Brain microvascular endothelial cell (primary cell): ENCODE data around the gene POLR1E.

ENCODE experiments used
- DNase-seq: peaks from one replicate; pipeline ENCODE4 v3.0.0-alpha.2; 2020
- H3K27ac ChIP-seq: fragments of 250-450 bp; sonication (Bioruptor Pico); 2 replicates; pipeline ENCODE4 v1.5.1; 2020; ENCODE audit warnings: mild to moderate bottlenecking, moderate library complexity
- H3K27me3 ChIP-seq: fragments of 250-450 bp; sonication (Bioruptor Pico); replicated peaks from 2 replicates; pipeline ENCODE4 v1.5.1; 2020; ENCODE audit warnings: mild to moderate bottlenecking
- H3K36me3 ChIP-seq: fragments of 250-450 bp; sonication (Bioruptor Pico); replicated peaks from 2 replicates; pipeline ENCODE4 v1.5.1; 2020; ENCODE audit warnings: mild to moderate bottlenecking
- H3K4me3 ChIP-seq: 2 replicates; pipeline ENCODE4 v1.5.1; 2011; ENCODE audit warnings: low read depth, mild to moderate bottlenecking, control low read depth, low read length, moderate library complexity
- in situ Hi-C: cut with HindIII; loops from 2 replicates; pipeline ENCODE4 v1.10.0; 2017; ENCODE audit warnings: low sequenced_read_pairs, low pct_ligation_motif_present
- TF ChIP-seq, protein P1 (sequence below): IDR thresholded peaks from 2 replicates; pipeline ENCODE4 v1.5.1; 2011; ENCODE audit warnings: low read depth, mild to moderate bottlenecking, moderate library complexity, low read length, control low read depth, inconsistent platforms; ENCODE audit errors: missing control alignments

POLR1E gene

DNA sequence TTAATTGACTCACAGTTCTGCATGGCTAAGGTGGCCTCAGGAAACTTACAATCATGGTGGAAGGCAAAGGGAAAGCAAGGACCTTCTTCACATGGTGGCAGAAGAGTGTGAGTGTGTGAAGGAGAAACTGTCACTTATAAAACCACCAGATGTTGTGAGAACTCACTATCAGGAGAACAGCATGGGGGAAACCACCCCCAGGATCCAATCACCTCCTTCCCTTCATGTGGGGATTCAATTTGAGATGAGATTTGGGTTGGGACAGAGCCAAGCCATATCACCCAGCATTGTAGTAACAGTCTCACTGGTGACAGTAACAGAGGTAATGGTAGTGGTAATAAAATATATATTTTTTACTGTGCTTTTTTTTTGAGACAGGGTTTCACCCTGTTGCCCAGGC is 38.6 kb upstream of the POLR1E start:
- Histone ChIP-seq H3K27ac (no peak overlapping the region), H3K36me3 (peaks cover 6% of the 10 kb centered on the region), H3K4me3 (no peak overlapping the region), H3K27me3 (no peaks in the 10 kb centered on the region)
- TF ChIP-seq, protein P1, sequence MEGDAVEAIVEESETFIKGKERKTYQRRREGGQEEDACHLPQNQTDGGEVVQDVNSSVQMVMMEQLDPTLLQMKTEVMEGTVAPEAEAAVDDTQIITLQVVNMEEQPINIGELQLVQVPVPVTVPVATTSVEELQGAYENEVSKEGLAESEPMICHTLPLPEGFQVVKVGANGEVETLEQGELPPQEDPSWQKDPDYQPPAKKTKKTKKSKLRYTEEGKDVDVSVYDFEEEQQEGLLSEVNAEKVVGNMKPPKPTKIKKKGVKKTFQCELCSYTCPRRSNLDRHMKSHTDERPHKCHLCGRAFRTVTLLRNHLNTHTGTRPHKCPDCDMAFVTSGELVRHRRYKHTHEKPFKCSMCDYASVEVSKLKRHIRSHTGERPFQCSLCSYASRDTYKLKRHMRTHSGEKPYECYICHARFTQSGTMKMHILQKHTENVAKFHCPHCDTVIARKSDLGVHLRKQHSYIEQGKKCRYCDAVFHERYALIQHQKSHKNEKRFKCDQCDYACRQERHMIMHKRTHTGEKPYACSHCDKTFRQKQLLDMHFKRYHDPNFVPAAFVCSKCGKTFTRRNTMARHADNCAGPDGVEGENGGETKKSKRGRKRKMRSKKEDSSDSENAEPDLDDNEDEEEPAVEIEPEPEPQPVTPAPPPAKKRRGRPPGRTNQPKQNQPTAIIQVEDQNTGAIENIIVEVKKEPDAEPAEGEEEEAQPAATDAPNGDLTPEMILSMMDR, result no peak
- in situ Hi-C loops, result no loop called here
- DNase-seq, result no peak

DNA sequence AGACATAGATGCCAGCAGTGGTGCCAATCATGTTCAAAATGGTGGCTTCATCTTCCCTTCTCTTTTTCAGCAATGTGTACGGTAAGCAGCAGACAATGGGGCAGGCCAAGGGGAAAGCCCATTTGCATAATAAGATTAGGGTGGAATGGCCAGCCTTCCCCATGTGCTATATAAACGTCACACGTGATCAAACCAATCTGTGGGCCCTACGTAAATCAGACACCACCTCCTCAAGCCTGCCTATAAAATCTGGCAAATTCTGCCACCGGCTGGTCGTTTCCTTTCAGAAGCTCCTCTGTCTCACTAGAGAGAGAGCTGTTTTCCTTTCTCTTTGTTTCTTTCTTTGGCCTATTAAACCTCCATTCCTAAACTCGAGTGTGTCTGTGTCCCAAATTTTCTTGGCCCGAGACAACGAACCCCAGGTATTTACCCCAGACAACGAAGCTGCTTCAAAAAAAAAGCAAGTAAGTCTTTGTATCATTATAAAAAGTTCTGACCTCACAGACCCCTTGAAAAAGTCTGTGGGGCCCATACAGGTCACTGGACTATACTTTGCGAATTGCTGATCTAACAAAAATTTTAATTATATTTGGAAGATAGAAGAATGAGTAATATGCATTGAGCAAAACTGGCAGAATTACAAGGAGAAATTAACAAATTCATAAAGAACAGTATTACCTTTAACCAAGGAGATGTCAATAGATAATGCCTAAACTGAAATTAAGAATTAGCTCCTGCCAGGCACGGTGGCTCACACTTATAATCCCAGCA is 35.7 kb upstream of the POLR1E start:
- Histone ChIP-seq H3K27me3 (no peaks in the 10 kb centered on the region), H3K4me3 (no peak overlapping the region), H3K36me3 (no peaks in the 10 kb centered on the region), H3K27ac (no peak overlapping the region)
- TF ChIP-seq, protein P1, result no peak
- no peak for DNase-seq
- in situ Hi-C loops, result no loop called here

DNA sequence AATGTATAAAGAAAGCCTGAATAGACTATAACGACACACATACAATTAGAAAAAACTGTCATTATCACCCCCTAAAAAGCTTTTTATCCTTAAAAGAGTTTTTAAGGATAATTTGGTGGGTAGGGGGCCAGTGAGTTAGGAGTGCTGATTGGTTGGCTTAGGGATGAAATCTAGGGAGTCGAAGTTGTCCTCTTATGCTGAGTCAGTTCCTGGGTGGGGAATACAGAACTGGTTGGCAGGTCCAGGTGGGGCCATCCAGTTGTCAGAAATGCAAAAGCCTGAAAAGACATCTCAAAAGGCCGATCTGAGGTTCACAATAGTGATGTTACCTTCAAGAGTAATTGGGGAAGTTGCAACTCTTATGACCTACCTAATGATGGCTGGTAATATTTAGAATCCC is 34.1 kb upstream of the POLR1E start:
- H3K36me3 ChIP-seq, result no peaks in the 10 kb centered on the region
- no peaks in the 10 kb centered on the region for H3K27me3 ChIP-seq
- H3K4me3 ChIP-seq, result no peak overlapping the region
- DNase-seq, result no peak
- TF ChIP-seq, protein P1, result no peak
- H3K27ac ChIP-seq, result no peak overlapping the region
- in situ Hi-C loops, result no loop called here

DNA sequence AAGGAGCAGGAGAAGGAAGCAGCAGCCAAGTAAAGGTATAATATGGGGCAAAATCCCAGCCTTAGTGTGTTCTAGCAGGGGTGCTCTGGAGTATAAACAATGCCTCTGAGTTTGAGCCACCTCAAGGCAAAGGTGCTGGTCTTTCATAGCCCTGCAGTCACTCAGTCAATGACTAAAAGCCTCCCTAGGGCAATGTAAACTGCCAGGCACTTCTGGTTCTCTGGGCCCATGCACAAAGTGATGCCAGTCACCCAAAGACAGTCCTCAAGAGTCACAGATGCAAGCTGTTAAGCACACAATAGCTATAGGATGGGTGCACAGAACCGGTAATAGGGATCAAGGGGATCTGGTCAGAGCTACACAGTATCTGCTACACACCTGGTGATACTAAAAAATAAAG is 33.1 kb upstream of the POLR1E start:
- TF ChIP-seq, protein P1, result no peak
- H3K4me3 ChIP-seq, result no peak overlapping the region
- no peak for DNase-seq
- H3K36me3 ChIP-seq, result no peaks in the 10 kb centered on the region
- H3K27me3 ChIP-seq, result no peaks in the 10 kb centered on the region
- H3K27ac ChIP-seq, result no peak overlapping the region
- in situ Hi-C loops, result no loop called here

- in situ Hi-C loops, result no loop called here
- TF ChIP-seq, protein P1, result no peak
- no peak for DNase-seq
- Histone ChIP-seq H3K36me3 (no peaks in the 10 kb centered on the region), H3K27me3 (no peaks in the 10 kb centered on the region), H3K4me3 (no peak overlapping the region), H3K27ac (no peak overlapping the region)
These were observed 31.9 kb upstream of the POLR1E start for GRCh38 chr9:37453827-37454226.

GRCh38 chr9:37454238-37454637 is 31.5 kb upstream of the POLR1E start:
- H3K4me3 ChIP-seq, result no peak overlapping the region
- TF ChIP-seq, protein P1, result no peak
- no peaks in the 10 kb centered on the region for H3K36me3 ChIP-seq
- no peaks in the 10 kb centered on the region for H3K27me3 ChIP-seq
- H3K27ac ChIP-seq, result no peak overlapping the region
- no peak for DNase-seq
- in situ Hi-C loops, result no loop called here
